HUES6 (cell line): ENCODE measurements around the gene SNRK.

Experiments used
- H3K27ac ChIP-seq: 2 replicates; pipeline ENCODE4 v1.7.0; 2013; ENCODE audit warnings: low read depth, mild to moderate bottlenecking, low read length, inconsistent platforms
- H3K27me3 ChIP-seq: 2 replicates; pipeline ENCODE4 v1.6.1; 2013; ENCODE audit warnings: low read length; ENCODE audit not compliant: control insufficient read depth, insufficient read depth
- H3K36me3 ChIP-seq: 2 replicates; pipeline ENCODE4 v1.6.1; 2013; ENCODE audit warnings: low read length; ENCODE audit not compliant: control insufficient read depth, insufficient read depth
- H3K4me1 ChIP-seq: 2 replicates; pipeline ENCODE4 v1.6.1; 2013; ENCODE audit warnings: low read length; ENCODE audit not compliant: control insufficient read depth, insufficient read depth
- H3K4me3 ChIP-seq: 2 replicates; pipeline ENCODE4 v1.5.1; 2013; ENCODE audit warnings: low read depth, low read length
- H3K9ac ChIP-seq: one replicate; pipeline ENCODE4 v1.6.1; 2013; ENCODE audit warnings: mild to moderate bottlenecking, low read length
- H3K9me3 ChIP-seq: 2 replicates; pipeline ENCODE4 v1.6.1; 2013; ENCODE audit warnings: low read depth, low read length; ENCODE audit not compliant: control insufficient read depth, insufficient read depth

SNRK gene

GRCh38 chr3:43286115-43286840, at the start of gene SNRK:
TSS of gene SNRK (plus strand) at chr3:43286540. CDS start at chr3:43303204, 16,664 bp downstream.
- Histone ChIP-seq H3K4me1 (peaks cover 15% of the 10 kb centered on the region), H3K9me3 (no peaks in the 10 kb centered on the region), H3K9ac (peak within 1 kb of the TSS; percentile 76), H3K27ac (no peak within 1 kb of the TSS), H3K4me3 (peak within 1 kb of the TSS; percentile 83), H3K36me3 (no peaks in the 10 kb centered on the region), H3K27me3 (peaks cover 9% of the 10 kb centered on the region; the same call in 1 of the 2 replicates)

GRCh38 chr3:43238801-43239200, 47.5 kb upstream of the SNRK start:
- no peaks in the 10 kb centered on the region for H3K36me3 ChIP-seq
- H3K4me1 ChIP-seq = no peaks in the 10 kb centered on the region
- no peak overlapping the region for H3K27ac ChIP-seq
- H3K27me3 ChIP-seq = no peaks in the 10 kb centered on the region
- H3K4me3 ChIP-seq = no peak overlapping the region
- no peak overlapping the region for H3K9ac ChIP-seq
- H3K9me3 ChIP-seq = peaks cover 10% of the 10 kb centered on the region

- no peak overlapping the region for H3K27ac ChIP-seq
- no peaks in the 10 kb centered on the region for H3K4me1 ChIP-seq
- H3K9ac ChIP-seq = no peak overlapping the region
- no peak overlapping the region for H3K4me3 ChIP-seq
- H3K36me3 ChIP-seq = no peaks in the 10 kb centered on the region
- peaks cover 10% of the 10 kb centered on the region for H3K9me3 ChIP-seq
- no peaks in the 10 kb centered on the region for H3K27me3 ChIP-seq
Measured at GRCh38 chr3:43239755-43240154, 46.6 kb upstream of the SNRK start.

GRCh38 chr3:43243590-43244587, 42.5 kb upstream of the SNRK start:
- Histone ChIP-seq H3K4me3 (no peak overlapping the region), H3K27me3 (no peaks in the 10 kb centered on the region), H3K27ac (no peak overlapping the region), H3K9ac (no peak overlapping the region), H3K36me3 (no peaks in the 10 kb centered on the region), H3K9me3 (peaks cover 10% of the 10 kb centered on the region), H3K4me1 (peaks cover 8% of the 10 kb centered on the region)

GRCh38 chr3:43244694-43245093, 41.6 kb upstream of the SNRK start:
- H3K9me3 ChIP-seq = peaks cover 10% of the 10 kb centered on the region
- H3K36me3 ChIP-seq = no peaks in the 10 kb centered on the region
- H3K27ac ChIP-seq = no peak overlapping the region

GRCh38 chr3:43246976-43247375, 39.4 kb upstream of the SNRK start:
- no peak overlapping the region for H3K9ac ChIP-seq
- no peak overlapping the region for H3K4me3 ChIP-seq
- H3K4me1 ChIP-seq = peaks cover 15% of the 10 kb centered on the region
- H3K27me3 ChIP-seq = no peaks in the 10 kb centered on the region
- no peak overlapping the region for H3K27ac ChIP-seq
- peaks cover 10% of the 10 kb centered on the region for H3K9me3 ChIP-seq
- no peaks in the 10 kb centered on the region for H3K36me3 ChIP-seq

More at GRCh38 chr3:43244694-43245093, 41.6 kb upstream of the SNRK start:
- no peak overlapping the region for H3K9ac ChIP-seq
- no peaks in the 10 kb centered on the region for H3K27me3 ChIP-seq
- H3K4me3 ChIP-seq = no peak overlapping the region
- peaks cover 8% of the 10 kb centered on the region for H3K4me1 ChIP-seq

GRCh38 chr3:43247561-43248184, 38.7 kb upstream of the SNRK start:
- peaks cover 15% of the 10 kb centered on the region for H3K4me1 ChIP-seq

GRCh38 chr3:43248185-43248583, 38.2 kb upstream of the SNRK start:
- Histone ChIP-seq H3K9ac (no peak overlapping the region), H3K36me3 (no peaks in the 10 kb centered on the region)

More at GRCh38 chr3:43247561-43248184, 38.7 kb upstream of the SNRK start:
- H3K9me3 ChIP-seq = peaks cover 4% of the 10 kb centered on the region
- no peaks in the 10 kb centered on the region for H3K36me3 ChIP-seq
- no peaks in the 10 kb centered on the region for H3K27me3 ChIP-seq
- no peak overlapping the region for H3K27ac ChIP-seq
- no peak overlapping the region for H3K4me3 ChIP-seq
- no peak overlapping the region for H3K9ac ChIP-seq

GRCh38 chr3:43248973-43249372, 37.4 kb upstream of the SNRK start:
- H3K27me3 ChIP-seq = no peaks in the 10 kb centered on the region
- H3K4me3 ChIP-seq = no peak overlapping the region
- H3K27ac ChIP-seq = no peak overlapping the region
- peaks cover 15% of the 10 kb centered on the region for H3K4me1 ChIP-seq
- H3K9me3 ChIP-seq = no peaks in the 10 kb centered on the region
- H3K9ac ChIP-seq = no peak overlapping the region
- H3K36me3 ChIP-seq = no peaks in the 10 kb centered on the region

More at GRCh38 chr3:43248185-43248583, 38.2 kb upstream of the SNRK start:
- Histone ChIP-seq H3K4me3 (no peak overlapping the region), H3K27ac (no peak overlapping the region), H3K27me3 (no peaks in the 10 kb centered on the region), H3K9me3 (no peaks in the 10 kb centered on the region), H3K4me1 (peaks cover 15% of the 10 kb centered on the region)

GRCh38 chr3:43249405-43249804, 36.9 kb upstream of the SNRK start:
- Histone ChIP-seq H3K9ac (no peak overlapping the region), H3K36me3 (no peaks in the 10 kb centered on the region), H3K9me3 (no peaks in the 10 kb centered on the region), H3K27ac (no peak overlapping the region), H3K27me3 (no peaks in the 10 kb centered on the region), H3K4me1 (peaks cover 15% of the 10 kb centered on the region), H3K4me3 (no peak overlapping the region)
